Measurements from ENCODE around the gene S100A6.
"Not testable (repeated sequence)": the region's sequence is repeated elsewhere in the genome, so short reads cannot be mapped to it uniquely, and the experiment has no call there.

The S100A6 gene

GRCh38 chr1:153526132-153526543 lies 9.7 kb downstream of the S100A6 start:
- no peak for DNase-seq

- DNase-seq, result no peak
These were observed 10.6 kb downstream of the S100A6 start for GRCh38 chr1:153525088-153525728.

- not testable (repeated sequence) for DNase-seq
These were observed 13.3 kb downstream of the S100A6 start for GRCh38 chr1:153522353-153523048.

- not testable (repeated sequence) for DNase-seq
These were observed 14.0 kb downstream of the S100A6 start for GRCh38 chr1:153521808-153522207.

DNA sequence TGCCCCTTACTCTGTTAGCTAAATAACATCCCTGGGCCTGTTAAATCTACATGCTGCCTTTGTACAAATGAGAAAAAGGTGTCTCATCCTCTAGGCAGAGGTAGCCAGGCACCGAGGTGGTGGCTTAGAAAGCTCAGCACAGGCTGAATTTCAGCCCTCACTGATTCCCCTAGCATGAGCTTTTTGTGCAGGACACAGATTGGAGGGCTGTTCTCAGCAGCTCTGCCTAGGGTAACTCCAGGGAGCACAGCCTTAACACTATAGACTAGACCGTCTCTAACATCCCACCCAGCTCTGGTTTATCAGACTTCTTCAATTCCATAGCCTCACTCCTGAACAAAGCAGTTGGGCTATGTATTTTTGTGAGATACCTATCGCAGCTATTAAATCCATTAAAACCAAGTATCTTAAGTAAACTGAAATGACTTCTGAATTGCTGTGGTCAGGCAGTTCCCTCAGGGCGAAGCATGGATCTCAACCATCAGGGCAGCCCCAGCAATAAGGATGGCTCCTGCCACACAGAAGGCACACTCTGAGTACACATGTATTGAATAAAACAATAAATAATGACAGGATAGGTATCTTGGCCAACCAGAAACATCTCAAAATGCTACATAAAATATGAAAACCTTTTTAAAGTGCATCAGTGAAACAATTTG lies 14.8 kb downstream of the S100A6 start:
- DNase-seq, result no peak

DNA sequence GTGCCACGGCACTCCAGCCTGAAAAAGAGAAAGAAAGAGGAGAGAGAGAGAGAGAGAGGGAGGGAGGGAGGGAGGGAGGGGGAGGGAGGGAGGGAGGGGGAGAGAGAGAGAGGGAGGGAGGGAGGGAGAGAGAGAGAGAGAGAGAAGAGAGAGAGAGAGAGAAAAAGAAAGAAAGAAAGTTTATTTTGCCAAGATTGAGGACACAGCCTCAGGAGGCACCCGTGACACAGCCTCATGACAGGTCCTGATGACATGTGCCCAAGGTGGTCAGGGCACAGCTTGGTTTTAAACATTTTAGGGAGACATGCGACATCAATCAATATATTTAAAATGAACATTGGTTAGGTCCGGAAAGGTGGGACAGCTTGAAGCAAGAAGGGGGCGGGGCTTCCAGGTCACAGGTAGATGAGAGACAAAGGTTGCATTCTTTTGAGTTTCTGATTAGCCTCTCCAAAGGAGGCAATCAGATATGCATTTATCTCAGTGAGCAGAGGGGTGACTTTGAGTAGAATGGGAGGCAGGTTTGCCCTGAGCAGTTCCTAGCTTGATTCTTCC lies 15.6 kb downstream of the S100A6 start:
- DNase-seq, result not testable (repeated sequence)

GRCh38 chr1:153519242-153519641 lies 16.5 kb downstream of the S100A6 start:
- no peak for DNase-seq

- DNase-seq, result no peak
These were observed 20.0 kb downstream of the S100A6 start for GRCh38 chr1:153515504-153516394.

- DNase-seq, result no peak
These were observed 22.1 kb downstream of the S100A6 start for GRCh38 chr1:153513666-153514065.

GRCh38 chr1:153513023-153513422 lies 22.8 kb downstream of the S100A6 start:
- DNase-seq, result no peak

- DNase-seq, result peak; percentile 33 to 74 (median 66)
These were observed 24.8 kb downstream of the S100A6 start for GRCh38 chr1:153510984-153511410.

DNA sequence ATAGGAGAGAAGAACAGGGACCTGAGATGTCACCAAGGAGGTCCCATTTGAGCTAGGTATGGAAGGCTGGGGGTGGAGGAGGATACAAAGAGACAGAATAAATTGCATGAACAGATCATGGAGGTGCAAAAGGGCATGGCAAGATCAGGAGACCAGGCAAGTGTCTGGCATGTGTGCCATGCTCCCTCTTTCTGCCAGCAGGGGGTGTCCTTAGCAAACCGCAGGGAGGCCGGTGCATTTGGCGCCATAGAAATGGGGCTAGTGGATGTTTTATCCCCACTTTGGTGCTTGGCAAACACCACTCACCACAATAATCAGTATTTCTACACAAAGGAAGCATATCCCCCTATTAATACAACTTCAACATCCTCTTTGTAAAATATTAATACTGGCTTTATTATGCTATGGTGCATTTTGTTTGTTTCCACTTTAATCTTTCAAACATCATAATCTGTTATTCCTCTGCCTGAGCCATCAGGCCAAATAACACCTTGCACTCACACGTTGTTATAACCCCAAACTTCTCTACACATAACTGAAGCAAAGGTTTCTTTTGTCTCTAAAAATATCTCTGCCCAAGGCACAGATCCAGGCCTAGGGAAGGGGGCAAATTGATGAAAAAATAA lies 25.9 kb downstream of the S100A6 start:
- DNase-seq, result peak; percentile 15 to 60 (median 24)

GRCh38 chr1:153509036-153509435 lies 26.8 kb downstream of the S100A6 start:
- no peak for DNase-seq

GRCh38 chr1:153507926-153508583 lies 27.7 kb downstream of the S100A6 start:
- DNase-seq, result no peak

- no peak for DNase-seq
These were observed 28.9 kb downstream of the S100A6 start for GRCh38 chr1:153506831-153507413.

GRCh38 chr1:153506386-153506785 lies 29.4 kb downstream of the S100A6 start:
- no peak for DNase-seq

DNA sequence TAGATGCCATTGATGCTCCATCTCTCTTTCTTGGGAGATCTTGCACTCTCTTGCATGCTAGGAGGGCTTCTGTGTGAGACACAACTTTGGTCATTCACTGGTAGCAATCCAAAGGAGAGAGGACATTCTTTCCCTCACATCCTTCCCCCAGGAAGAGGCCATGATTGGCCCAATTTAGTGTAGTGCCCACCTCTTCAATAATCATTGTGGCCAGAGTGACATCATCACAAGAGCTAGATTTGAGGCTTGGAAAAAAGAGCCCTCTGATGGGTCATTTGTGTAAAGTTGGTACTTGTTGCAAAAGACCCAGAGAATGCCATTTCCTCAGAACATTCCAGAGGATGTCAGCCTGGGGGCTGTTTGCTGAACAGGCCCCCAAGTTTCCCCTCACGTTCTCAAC lies 30.2 kb downstream of the S100A6 start:
- no peak for DNase-seq

DNA sequence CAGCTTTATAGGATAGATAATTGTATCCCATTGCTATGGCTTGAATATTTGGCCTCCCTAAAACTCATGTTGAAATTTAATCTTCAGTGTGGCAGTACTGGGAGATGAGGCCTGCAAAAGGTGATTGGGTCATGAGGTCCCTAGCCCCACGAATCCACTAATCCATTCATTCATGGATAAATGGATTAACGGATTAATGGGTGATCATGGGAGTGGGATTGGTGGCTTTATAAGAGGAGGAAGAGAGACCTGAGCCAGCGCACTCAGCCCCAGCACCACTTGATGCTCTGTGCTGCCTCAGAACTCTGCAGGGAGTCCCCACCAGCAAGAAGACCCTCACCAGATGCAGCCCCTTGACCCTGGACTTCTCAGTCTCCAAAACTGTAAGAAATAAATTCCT lies 32.0 kb downstream of the S100A6 start:
- no peak for DNase-seq

GRCh38 chr1:153498746-153499145 lies 37.0 kb downstream of the S100A6 start:
- DNase-seq, result no peak

- DNase-seq, result no peak
These were observed 40.3 kb downstream of the S100A6 start for GRCh38 chr1:153495536-153495935.

- peak; percentile 25 to 69 (median 64) for DNase-seq
These were observed 40.7 kb downstream of the S100A6 start for GRCh38 chr1:153494976-153495535.

Data from stimulated activated naive CD4-positive, alpha-beta T cell (primary cell).